ENCODE results near the gene PCARE.

DNA sequence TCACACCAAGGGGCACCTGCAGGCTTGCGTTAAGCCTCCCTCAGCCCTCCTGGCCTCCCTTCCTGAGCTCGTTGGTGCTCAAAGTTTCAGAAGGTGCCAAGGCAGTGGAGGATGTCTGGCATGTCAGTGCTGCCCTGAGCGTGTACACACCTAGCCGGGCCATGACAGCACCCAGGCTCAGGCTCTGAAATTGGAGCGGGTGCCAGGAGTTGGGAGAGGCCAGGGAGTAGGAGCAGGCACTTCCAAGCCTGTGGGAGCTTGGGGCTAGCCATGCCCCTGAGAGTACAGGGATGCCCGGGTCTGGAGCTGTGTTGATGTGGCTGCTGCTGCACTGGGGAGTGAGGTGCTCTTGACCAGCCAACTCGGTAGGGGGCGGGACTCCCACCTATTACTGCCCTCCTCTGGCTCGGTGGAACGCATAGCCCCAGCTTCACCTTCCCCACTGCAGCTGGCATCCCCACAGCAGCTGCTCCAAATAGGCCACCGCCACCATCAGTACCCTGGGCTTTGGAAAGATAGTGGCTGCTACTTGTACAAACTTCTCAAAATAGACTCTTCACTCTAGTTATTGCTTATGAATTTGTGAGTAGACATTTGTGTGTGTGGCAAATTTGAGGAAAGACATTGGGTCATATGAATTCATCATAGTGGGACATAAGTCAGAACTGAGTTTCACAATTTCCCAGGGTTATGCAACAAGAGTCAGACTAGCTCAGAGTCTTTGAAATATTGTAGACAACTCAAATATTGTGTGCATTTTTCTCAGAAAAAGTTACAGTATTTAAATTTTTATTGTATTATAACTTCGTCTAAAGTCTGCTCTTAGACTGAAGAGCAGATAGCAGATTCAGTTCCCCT, 6.8 kb upstream of the PCARE start:
- TF ChIP-seq POLR2AphosphoS5 (IDR thresholded peaks at IDR 0.05; ENCODE audit: borderline replicate concordance, low read depth, low read length), result no peak
- TF ChIP-seq FOXP2 (optimal IDR thresholded peaks at IDR 0.05; ENCODE audit: control extremely low read depth, extremely low read length, insufficient read depth), result no peak

Measured in SK-N-MC (cell line).